ENCODE measurements around the gene DRD5. TPM values are rescaled to one million over a fixed set of nuclear protein-coding genes. Genes with fewer than 3 reads are reported as not detected.

Gene DRD5
- total RNA-seq, 1 donor from 2014 or later = not detected

DNA sequence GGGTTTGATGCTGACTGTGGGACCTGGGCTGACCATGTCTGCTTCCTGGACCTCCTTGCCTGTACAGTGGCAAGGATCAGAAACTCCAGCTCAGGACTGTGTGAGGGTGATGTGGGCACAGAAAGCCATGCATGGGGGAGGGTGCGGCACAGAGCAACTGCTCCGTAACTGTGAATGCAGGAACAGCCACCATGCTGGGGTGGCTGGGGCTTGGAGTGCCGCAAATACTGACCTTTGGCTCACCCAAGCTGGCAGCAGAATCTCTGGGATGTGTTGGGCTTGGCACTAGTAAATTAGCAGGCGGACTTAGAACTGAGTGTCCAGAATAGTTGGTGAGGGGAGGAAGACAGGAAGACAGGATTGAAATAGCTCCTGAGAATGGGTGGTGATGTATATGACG, 52.0 kb downstream of the DRD5 start:
- no peaks in the 10 kb centered on the region for H3K79me2 ChIP-seq (ENCODE audit: insufficient read depth, low read length)
- no peak overlapping the region for H2AFZ ChIP-seq (ENCODE audit: low read depth, low read length)
- no peak overlapping the region for H3K27ac ChIP-seq (ENCODE audit: low read depth, low read length)
- no peaks in the 10 kb centered on the region for H3K4me1 Mint-ChIP-seq (ENCODE audit: low read depth, unreplicated experiment)
- H3K4me2 ChIP-seq (ENCODE audit: low read length) = no peak overlapping the region
- no peak for FAIRE-seq
- no peak overlapping the region for H3K4me3 Mint-ChIP-seq (ENCODE audit: unreplicated experiment)
- H3K27me3 ChIP-seq (ENCODE audit: insufficient read depth, low read length) = no peaks in the 10 kb centered on the region
- H3K27me3 Mint-ChIP-seq (ENCODE audit: low read depth, unreplicated experiment) = peaks cover 42% of the 10 kb centered on the region
- H3K36me3 Mint-ChIP-seq (ENCODE audit: low read depth, unreplicated experiment) = no peaks in the 10 kb centered on the region
- TF ChIP-seq EZH2 (IDR thresholded peaks at IDR 0.05; ENCODE audit: insufficient read depth, low read length) (no peak), CTCF (IDR thresholded peaks at IDR 0.05; ENCODE audit: insufficient read depth, low read depth, low read length) (no peak)
- no peak overlapping the region for H3K27ac Mint-ChIP-seq (ENCODE audit: unreplicated experiment)
- H3K4me3 ChIP-seq (ENCODE audit: insufficient read depth, low read depth, low read length) = no peak overlapping the region
- no peaks in the 10 kb centered on the region for H3K4me1 ChIP-seq (ENCODE audit: insufficient read depth, low read length)
- H3K9me3 ChIP-seq (ENCODE audit: insufficient read depth, low read depth, low read length) = no peaks in the 10 kb centered on the region
- no peak for DNase-seq (ENCODE audit: low read depth)
- H3K9me3 Mint-ChIP-seq (ENCODE audit: unreplicated experiment) = no peaks in the 10 kb centered on the region
- H3K36me3 ChIP-seq (ENCODE audit: insufficient read depth, low read length) = no peaks in the 10 kb centered on the region
- H3K9ac ChIP-seq (ENCODE audit: low read length) = no peak overlapping the region
- no peaks in the 10 kb centered on the region for H4K20me1 ChIP-seq (ENCODE audit: insufficient read depth, low read length)

Other genes starting within 250 kb of the DRD5 start
- 0.54 and 0.62 TPM in 2 replicates for gene SLC2A9, start 239.9 kb downstream of the DRD5 start, total RNA-seq